Gastroesophageal sphincter (tissue), 3 donors: ENCODE measurements around the gene HIVEP3.

Experiments used
- POLR2A ChIP-seq, 2 donors: fragments of 450-650 bp; IDR thresholded peaks; one replicate each; pipeline ENCODE4 v1.6.1; 2017; ENCODE audit warnings: antibody characterized with exemption in 2 of 2, mild to moderate bottlenecking in 2 of 2, moderate library complexity in 1 of 2
- POLR2AphosphoS5 ChIP-seq: sonication (generic); formaldehyde crosslinking; IDR thresholded peaks from one replicate; pipeline ENCODE4 v1.6.1; 2017; ENCODE audit warnings: antibody characterized with exemption
- TF ChIP-seq, protein P1 (sequence below), 4 experiments: fragments of 200-600 bp in 2 of 4; fragments of 450-650 bp in 2 of 4; sonication (generic) in 1 of 4; IDR thresholded peaks; one replicate each; pipeline ENCODE4 v1.5.1; 2017 to 2019; ENCODE audit warnings: antibody characterized with exemption in 4 of 4, mild to moderate bottlenecking in 2 of 4, moderate library complexity in 2 of 4

DNA sequence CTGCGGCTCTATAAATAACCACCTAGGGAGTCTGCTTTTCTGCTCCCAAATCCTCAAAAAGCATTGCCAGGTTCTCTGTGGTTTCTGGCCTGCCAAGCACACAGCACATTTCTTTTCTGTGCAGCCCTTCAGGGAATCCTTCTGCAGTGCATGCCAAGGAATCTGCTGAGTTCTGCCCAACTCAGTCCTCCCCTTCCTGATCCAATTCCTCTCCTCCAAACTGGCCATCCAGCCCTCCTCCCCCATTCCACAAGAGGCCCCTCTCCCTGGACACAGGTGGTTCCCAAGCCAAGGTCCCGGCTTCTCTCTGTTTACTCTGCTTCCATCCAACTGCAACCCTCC lies 61.8 kb downstream of the HIVEP3 start:
- TF ChIP-seq POLR2A (IDR thresholded peaks at IDR 0.05) (no peak), POLR2AphosphoS5 (no peak)
- TF ChIP-seq, protein P1, sequence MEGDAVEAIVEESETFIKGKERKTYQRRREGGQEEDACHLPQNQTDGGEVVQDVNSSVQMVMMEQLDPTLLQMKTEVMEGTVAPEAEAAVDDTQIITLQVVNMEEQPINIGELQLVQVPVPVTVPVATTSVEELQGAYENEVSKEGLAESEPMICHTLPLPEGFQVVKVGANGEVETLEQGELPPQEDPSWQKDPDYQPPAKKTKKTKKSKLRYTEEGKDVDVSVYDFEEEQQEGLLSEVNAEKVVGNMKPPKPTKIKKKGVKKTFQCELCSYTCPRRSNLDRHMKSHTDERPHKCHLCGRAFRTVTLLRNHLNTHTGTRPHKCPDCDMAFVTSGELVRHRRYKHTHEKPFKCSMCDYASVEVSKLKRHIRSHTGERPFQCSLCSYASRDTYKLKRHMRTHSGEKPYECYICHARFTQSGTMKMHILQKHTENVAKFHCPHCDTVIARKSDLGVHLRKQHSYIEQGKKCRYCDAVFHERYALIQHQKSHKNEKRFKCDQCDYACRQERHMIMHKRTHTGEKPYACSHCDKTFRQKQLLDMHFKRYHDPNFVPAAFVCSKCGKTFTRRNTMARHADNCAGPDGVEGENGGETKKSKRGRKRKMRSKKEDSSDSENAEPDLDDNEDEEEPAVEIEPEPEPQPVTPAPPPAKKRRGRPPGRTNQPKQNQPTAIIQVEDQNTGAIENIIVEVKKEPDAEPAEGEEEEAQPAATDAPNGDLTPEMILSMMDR (IDR thresholded peaks at IDR 0.05) = no peak
